Mesenteric fat pad (tissue), 1 donor: Measurements from ENCODE around the gene ATP5PO. TPM values are rescaled to one million over a fixed set of nuclear protein-coding genes. Genes with fewer than 3 reads are reported as not detected.
A peak's percentile ranks its signal among the peaks of the same experiment; 100 is the strongest.

Source experiments
- DNase-seq: peaks from one replicate; pipeline ENCODE4 v3.0.0-alpha.2; 2020; ENCODE audit warnings: low spot score
- long read RNA-seq: library from polyadenylated mRNA; unstranded; transcript quantifications from one replicate; pipeline ENCODE4 v2.0.0, GENCODE V29; 2020
- total RNA-seq: library from RNA; stranded (reverse); fragmentation: NEBNext Ultra II Directional; extraction: Animal tissue kit (Norgen Biotek cat#: 25700); gene quantifications from one replicate; pipeline ENCODE4 v1.2.1, GENCODE V29; 2021
- donor health status: DM: yes; HTN: yes; CAD: no.

The ATP5PO gene
- total RNA-seq = 171 TPM
- long read RNA-seq, transcript ATP5PO-201 (7 exons, 932 nt) = major isoform, 71 of 78 reads
- long read RNA-seq, partial matches to known transcripts = 5 of 78 reads
- long read RNA-seq, other reads (novel, unspliced or antisense) = 2 of 78 reads

- peak; percentile 99 for DNase-seq
Measured at GRCh38 chr21:33915368-33916199, at the start of gene ATP5PO. Gene ATP5PO (minus strand): TSS chr21:33915804. CDS start chr21:33915763, 41 bp downstream.

DNA sequence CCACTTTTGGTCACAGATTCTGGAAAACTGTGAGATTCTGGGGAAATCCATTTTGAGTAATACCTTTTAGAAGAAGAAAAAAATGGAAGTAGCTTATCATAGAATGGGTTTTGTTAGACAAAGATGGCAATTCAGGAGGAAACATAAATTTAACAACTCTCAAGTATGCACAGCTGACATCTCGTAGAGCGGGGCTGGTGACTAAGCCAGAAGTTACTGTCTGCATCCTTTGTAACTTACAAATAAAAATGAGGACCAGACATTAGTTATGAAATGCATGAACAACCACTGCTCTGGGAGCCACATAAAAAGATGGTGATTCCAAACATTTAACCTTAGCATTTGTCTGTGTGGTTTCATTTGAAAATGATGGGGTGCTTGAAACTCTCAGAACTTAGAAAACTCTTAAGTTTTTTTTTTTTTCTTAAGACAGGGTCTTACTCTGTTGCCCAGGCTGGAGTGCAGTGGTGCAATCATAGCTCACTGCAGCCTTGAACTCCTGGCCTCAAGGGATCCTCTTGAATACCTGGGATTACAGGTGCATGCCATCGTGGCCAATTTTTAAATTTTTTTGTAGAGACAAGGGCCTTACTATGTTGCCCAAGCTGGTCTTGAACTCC lies 49.2 kb upstream of the ATP5PO start:
- no peak for DNase-seq

GRCh38 chr21:33963848-33964555 lies 48.4 kb upstream of the ATP5PO start:
- DNase-seq = no peak

GRCh38 chr21:33962290-33962689 lies 46.7 kb upstream of the ATP5PO start:
- no peak for DNase-seq

- no peak for DNase-seq
Measured at GRCh38 chr21:33961061-33961460, 45.5 kb upstream of the ATP5PO start.

DNA sequence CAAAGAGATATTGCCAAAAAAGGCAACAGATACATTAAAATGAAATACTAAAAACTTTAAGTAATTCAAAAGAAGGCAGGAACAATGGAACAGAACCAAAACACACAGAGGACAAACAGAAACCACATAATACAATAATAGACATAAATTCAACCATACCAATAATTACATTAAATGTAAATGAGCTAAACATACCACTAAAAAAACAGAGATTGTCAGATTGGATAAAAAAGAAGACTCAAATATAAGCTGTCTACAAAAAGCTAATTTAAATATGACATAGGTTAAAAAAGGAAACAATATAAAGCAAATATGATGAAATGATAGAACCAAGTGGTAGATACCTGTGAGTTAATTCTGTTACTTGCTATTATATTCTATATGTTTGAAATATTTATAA lies 44.1 kb upstream of the ATP5PO start:
- no peak for DNase-seq

DNA sequence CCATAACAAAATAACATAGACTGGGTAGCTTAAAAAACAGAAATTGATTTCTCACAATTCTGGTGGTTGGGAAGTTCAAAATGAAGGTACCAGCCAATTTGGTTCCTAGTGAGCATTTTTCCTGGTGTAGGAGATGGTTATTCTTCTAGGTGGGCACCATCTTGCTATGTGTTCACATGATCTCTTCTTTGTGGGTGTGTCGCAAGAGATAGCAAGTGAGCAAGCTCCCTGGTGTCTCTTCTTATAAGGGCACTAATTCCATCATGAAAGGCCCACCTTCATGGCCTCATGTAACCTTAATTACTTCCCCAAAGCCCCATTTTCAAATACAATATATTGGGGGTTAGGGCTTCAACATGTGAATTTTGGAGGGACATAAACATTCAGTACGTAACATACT lies 38.8 kb upstream of the ATP5PO start:
- DNase-seq = no peak

DNA sequence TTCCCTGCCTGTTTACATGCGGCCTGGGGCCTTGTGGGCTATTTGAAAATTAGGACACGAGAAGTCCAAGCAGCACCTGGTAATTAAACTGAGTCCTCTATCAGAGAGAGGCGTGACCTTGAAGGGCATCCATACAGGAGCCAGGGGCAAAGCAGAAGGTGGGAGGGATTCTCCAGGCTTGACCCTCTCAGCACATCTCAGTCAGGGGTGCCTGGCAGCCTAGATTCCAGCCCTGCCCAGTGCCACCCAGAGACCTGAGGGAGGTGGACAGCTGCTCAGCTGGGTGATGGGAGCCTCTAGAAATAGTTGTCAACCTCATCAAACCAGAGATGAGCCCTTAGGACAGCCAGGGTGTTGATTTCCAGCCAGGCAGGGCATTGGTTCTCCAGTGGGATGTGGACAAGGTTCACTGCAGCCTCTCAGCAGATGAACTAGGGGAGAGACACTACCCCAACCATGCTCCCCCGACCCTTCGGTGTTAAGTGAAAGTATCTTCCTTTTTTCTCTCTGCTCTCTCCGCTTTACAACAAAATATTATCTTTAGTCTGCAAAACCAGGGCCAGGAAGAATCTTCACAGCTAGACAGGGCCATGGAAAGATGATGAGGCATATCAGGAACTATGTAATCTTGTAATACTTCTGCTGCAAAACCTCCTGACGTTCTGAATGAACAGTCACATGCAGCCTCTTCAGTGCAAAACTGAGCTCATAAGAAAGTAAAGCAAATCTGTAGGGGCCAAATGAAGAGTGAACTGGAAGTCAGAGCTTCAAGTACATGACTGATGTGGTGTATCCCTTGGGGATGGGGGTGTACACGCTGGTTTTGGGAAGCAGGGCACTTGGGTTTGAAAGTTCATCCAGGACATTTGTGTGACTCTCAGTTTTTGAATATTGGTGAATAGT lies 35.9 kb upstream of the ATP5PO start:
- no peak for DNase-seq

- no peak for DNase-seq
Measured at GRCh38 chr21:33950431-33951079, 35.0 kb upstream of the ATP5PO start.

DNA sequence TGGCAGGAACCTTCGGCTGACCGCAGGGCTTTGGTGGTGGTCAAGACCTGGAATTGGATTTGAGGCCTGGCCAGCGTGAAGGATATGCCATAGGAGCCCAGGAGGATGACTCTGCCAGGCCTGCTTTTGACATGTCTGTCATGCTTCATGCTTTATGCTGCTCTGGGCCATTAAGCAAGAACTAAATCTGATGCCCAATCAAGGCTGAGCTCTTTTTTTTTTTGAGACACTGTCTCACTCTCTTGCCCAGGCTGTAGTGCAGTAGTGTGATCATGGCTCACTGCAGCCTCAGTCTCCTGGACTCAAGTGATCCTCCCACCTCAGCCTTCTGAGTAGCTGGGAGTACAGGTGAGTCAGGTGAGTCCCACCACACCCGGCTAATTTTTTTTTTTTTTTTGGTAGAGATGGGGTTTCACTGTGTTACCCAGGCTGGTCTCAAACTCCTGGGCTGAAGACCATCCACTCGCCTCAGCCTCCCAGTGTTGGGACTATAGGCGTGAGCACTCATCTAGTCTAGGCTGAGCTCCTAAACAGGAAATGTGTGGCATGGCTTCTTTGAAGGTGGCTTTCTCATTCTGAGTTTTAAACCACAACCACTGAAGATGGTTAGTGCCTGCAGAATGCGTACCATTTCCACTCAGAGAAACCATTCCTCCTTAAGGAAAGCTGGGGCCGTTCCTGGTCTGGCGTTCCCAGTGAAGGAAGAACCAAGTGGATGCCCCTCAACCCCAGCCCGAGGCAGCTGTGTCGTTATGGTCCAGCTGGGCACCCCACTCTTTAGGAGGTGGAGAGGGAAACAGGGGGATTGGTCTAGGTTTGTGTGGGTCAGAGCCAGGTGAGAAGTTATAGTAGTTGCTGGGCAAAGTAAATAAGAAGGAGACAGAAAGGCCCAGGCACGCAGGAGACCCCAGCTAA lies 34.2 kb upstream of the ATP5PO start:
- DNase-seq = no peak

GRCh38 chr21:33948951-33949444 lies 33.4 kb upstream of the ATP5PO start:
- DNase-seq = no peak

DNA sequence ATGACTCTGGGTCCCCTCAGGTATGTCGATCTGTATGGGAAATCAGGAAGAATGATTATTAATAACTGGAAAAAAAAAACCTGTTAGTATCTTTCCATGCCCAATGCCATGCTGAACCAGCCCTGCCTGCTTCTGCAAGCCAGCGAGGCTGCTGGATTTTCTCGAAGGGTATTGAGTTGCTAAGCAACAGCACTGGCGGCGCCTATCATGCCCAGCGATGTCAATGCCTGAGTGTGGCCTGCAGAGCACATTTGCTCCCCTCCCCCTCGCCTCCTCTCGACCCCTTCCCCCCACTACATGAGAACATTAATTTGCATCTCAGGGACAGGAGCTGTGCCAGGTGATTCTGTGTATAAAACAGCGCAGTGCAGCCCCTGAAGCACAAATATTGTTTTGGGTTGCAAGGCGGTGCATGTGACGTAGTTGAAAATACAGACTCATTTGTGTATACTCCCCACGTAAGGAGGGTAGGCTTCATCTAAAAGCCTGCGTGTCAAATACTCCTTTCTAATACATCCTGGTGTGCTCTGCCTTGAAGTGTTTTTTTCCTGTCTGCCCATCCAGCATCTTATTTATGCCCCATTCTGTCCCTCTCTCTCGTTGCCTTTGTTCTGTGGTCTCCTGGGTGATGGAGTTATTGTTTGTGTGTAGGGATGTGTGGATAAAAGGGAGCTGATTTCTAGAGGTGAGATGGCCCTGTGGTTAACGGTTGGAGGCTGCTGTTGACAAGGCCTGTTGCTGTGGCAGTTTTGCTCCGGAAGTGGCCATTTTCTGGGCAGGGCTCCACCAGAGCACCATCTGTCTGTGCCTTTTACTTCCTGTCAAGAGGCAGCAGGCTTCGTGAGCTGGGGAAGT lies 32.7 kb upstream of the ATP5PO start:
- no peak for DNase-seq

DNA sequence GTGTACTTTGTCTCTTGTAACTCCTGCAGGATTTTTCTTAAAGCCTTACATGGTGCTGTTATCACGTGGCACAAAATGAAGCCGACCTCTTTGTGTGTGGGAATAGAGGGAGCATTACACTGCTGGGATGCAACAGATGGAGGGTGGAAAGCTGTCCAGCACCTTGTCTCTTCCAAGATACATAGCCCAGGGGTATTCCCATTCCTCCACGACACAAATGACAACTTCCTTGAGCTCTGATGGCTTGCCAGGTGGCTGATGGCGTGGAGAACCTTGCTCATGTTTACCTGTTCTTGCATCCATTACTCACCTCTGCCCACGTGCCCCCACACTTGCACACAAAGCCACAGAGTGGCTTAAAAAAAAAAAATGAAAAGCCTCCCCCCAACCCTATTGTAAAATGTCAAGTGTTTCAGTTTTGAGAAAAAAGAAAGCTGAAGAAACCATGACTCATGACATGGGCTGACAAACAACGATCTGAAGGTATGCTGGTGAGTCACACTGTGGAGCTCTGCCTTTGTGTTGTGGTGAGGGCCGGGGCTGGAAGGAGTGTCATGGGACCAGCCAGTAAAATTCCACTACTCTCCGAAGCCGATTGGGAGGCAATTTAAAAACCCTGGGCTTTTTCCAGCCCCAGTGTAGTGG lies 32.0 kb upstream of the ATP5PO start:
- no peak for DNase-seq

- DNase-seq = no peak
Measured at GRCh38 chr21:33945652-33946270, 30.2 kb upstream of the ATP5PO start.

DNA sequence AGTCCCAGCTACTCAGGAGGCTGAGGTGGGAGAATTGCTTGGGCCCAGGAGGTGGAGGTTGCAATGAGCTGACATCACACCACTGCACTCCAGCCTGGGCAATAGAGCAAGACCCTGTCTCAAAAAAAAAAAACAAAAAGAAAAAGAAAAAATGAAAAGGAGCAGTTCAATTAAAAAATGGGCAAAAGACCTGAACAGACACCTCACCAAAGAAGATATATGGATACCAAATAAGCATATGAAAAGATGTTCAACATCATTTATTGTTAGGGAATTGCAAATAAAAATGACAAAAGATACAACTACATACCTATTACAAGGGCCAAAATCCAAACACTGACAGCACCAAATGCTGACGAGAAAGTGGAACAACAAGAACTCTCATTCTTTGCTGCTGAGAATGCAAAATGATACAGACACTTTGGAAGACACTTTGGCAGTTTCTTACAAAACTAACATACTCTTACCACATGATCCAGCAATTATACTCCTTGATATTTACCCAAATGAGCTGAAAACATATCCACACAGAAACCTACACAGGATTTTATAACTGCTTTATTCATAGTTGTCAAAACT lies 28.7 kb upstream of the ATP5PO start:
- DNase-seq = no peak

GRCh38 chr21:33943293-33943692 lies 27.7 kb upstream of the ATP5PO start:
- DNase-seq = no peak

GRCh38 chr21:33942426-33942825 lies 26.8 kb upstream of the ATP5PO start:
- DNase-seq = no peak
